ENCODE data around the gene AOPEP.

AOPEP gene

GRCh38 chr9:94881454-94881853 lies 155.0 kb downstream of the AOPEP start:
- no peaks in the 10 kb centered on the region for H4K20me1 ChIP-seq (ENCODE audit: insufficient read depth, low read length, poor library complexity, severe bottlenecking)
- no peak overlapping the region for H3K9ac ChIP-seq (ENCODE audit: low read depth, low read length, poor library complexity, severe bottlenecking)
- peaks cover 14% of the 10 kb centered on the region for H3K4me1 ChIP-seq (ENCODE audit: insufficient read depth, low read length, poor library complexity, severe bottlenecking)
- no peak overlapping the region for H2AFZ ChIP-seq (ENCODE audit: low read length)
- no peaks in the 10 kb centered on the region for H3K79me2 ChIP-seq (ENCODE audit: insufficient read depth, low read length)
- H3K9me2 ChIP-seq (replicated peaks; ENCODE audit: low read depth, low read length), result no peaks in the 10 kb centered on the region
- no peaks in the 10 kb centered on the region for H3F3A ChIP-seq (ENCODE audit: low read depth)
- no peaks in the 10 kb centered on the region for H3K9me3 ChIP-seq (ENCODE audit: insufficient read depth, low read depth, low read length)
- H3K4me3 ChIP-seq (ENCODE audit: low read length, poor library complexity, severe bottlenecking), result no peak overlapping the region
- H3K27me3 ChIP-seq (ENCODE audit: insufficient read depth, low read length, poor library complexity, severe bottlenecking), result no peaks in the 10 kb centered on the region
- no peaks in the 10 kb centered on the region for H3K36me3 ChIP-seq (ENCODE audit: insufficient read depth, low read length)
- no peak overlapping the region for H3K4me2 ChIP-seq (ENCODE audit: low read depth, low read length, poor library complexity, severe bottlenecking)
- TF ChIP-seq CTCF (conservative IDR thresholded peaks at IDR 0.05; ENCODE audit: low read length) (no peak), EZH2phosphoT487 (IDR thresholded peaks at IDR 0.05; ENCODE audit: borderline replicate concordance) (no peak)

GRCh38 chr9:94881940-94882339 lies 155.4 kb downstream of the AOPEP start:
- Histone ChIP-seq H2AFZ (ENCODE audit: low read length) (no peak overlapping the region), H3K79me2 (ENCODE audit: insufficient read depth, low read length) (no peaks in the 10 kb centered on the region), H3F3A (ENCODE audit: low read depth) (no peaks in the 10 kb centered on the region), H3K4me3 (ENCODE audit: low read length, poor library complexity, severe bottlenecking) (no peak overlapping the region), H3K9me3 (ENCODE audit: insufficient read depth, low read depth, low read length) (no peaks in the 10 kb centered on the region), H4K20me1 (ENCODE audit: insufficient read depth, low read length, poor library complexity, severe bottlenecking) (no peaks in the 10 kb centered on the region), H3K9me2 (replicated peaks; ENCODE audit: low read depth, low read length) (no peaks in the 10 kb centered on the region), H3K36me3 (ENCODE audit: insufficient read depth, low read length) (no peaks in the 10 kb centered on the region), H3K27me3 (ENCODE audit: insufficient read depth, low read length, poor library complexity, severe bottlenecking) (no peaks in the 10 kb centered on the region), H3K4me2 (ENCODE audit: low read depth, low read length, poor library complexity, severe bottlenecking) (no peak overlapping the region), H3K9ac (ENCODE audit: low read depth, low read length, poor library complexity, severe bottlenecking) (no peak overlapping the region), H3K4me1 (ENCODE audit: insufficient read depth, low read length, poor library complexity, severe bottlenecking) (peaks cover 14% of the 10 kb centered on the region)
- no peak for TF ChIP-seq CTCF (conservative IDR thresholded peaks at IDR 0.05; ENCODE audit: low read length)
- TF ChIP-seq EZH2phosphoT487 (IDR thresholded peaks at IDR 0.05; ENCODE audit: borderline replicate concordance), result no peak

GRCh38 chr9:94882966-94883641 lies 156.6 kb downstream of the AOPEP start:
- H3K9me3 ChIP-seq (ENCODE audit: insufficient read depth, low read depth, low read length), result no peaks in the 10 kb centered on the region

More at GRCh38 chr9:94882966-94883641, 156.6 kb downstream of the AOPEP start:
- Histone ChIP-seq H3F3A (ENCODE audit: low read depth) (no peaks in the 10 kb centered on the region), H3K27me3 (ENCODE audit: insufficient read depth, low read length, poor library complexity, severe bottlenecking) (no peaks in the 10 kb centered on the region), H3K36me3 (ENCODE audit: insufficient read depth, low read length) (no peaks in the 10 kb centered on the region), H2AFZ (ENCODE audit: low read length) (no peak overlapping the region), H3K4me3 (ENCODE audit: low read length, poor library complexity, severe bottlenecking) (no peak overlapping the region), H3K9ac (ENCODE audit: low read depth, low read length, poor library complexity, severe bottlenecking) (no peak overlapping the region), H3K4me2 (ENCODE audit: low read depth, low read length, poor library complexity, severe bottlenecking) (no peak overlapping the region), H3K4me1 (ENCODE audit: insufficient read depth, low read length, poor library complexity, severe bottlenecking) (peaks cover 14% of the 10 kb centered on the region), H4K20me1 (ENCODE audit: insufficient read depth, low read length, poor library complexity, severe bottlenecking) (no peaks in the 10 kb centered on the region), H3K9me2 (replicated peaks; ENCODE audit: low read depth, low read length) (no peaks in the 10 kb centered on the region), H3K79me2 (ENCODE audit: insufficient read depth, low read length) (no peaks in the 10 kb centered on the region)
- TF ChIP-seq CTCF (conservative IDR thresholded peaks at IDR 0.05; ENCODE audit: low read length), result no peak
- TF ChIP-seq EZH2phosphoT487 (IDR thresholded peaks at IDR 0.05; ENCODE audit: borderline replicate concordance), result no peak
